Fibroblast of pulmonary artery (primary cell): Measurements from ENCODE around the gene SMG6.
A peak's percentile ranks its signal among the peaks of the same experiment; 100 is the strongest.
"Not testable (repeated sequence)": the region's sequence is repeated elsewhere in the genome, so short reads cannot be mapped to it uniquely, and the experiment has no call there.

ENCODE experiments used
- DNase-seq: peaks from one replicate; pipeline ENCODE4 v3.0.0-alpha.2; 2010; ENCODE audit warnings: low read depth
- H3K4me3 ChIP-seq: replicated peaks from 2 replicates; pipeline ENCODE4 v1.5.1; 2011; ENCODE audit warnings: low read depth, mild to moderate bottlenecking, control low read depth, low read length, moderate library complexity
- CTCF ChIP-seq: IDR thresholded peaks from 2 replicates; pipeline ENCODE4 v1.5.1; 2011; ENCODE audit warnings: mild to moderate bottlenecking, control low read depth, low read length, inconsistent platforms; ENCODE audit errors: missing control alignments

The SMG6 gene

GRCh38 chr17:2202996-2203575, 100.5 kb downstream of the SMG6 start:
- DNase-seq = no peak
- no peak for TF ChIP-seq CTCF
- no peak overlapping the region for H3K4me3 ChIP-seq

GRCh38 chr17:2202302-2202995, 101.1 kb downstream of the SMG6 start:
- DNase-seq = no peak
- no peak for TF ChIP-seq CTCF
- H3K4me3 ChIP-seq = no peak overlapping the region

GRCh38 chr17:2199386-2199785, 104.2 kb downstream of the SMG6 start:
- not testable (repeated sequence) for DNase-seq, H3K4me3 ChIP-seq

GRCh38 chr17:2198927-2199326, 104.7 kb downstream of the SMG6 start:
- H3K4me3 ChIP-seq = no peak overlapping the region
- DNase-seq = peak; percentile 78
- no peak for TF ChIP-seq CTCF

GRCh38 chr17:2197271-2197670, 106.3 kb downstream of the SMG6 start:
- no peak for TF ChIP-seq CTCF
- no peak for DNase-seq
- H3K4me3 ChIP-seq = no peak overlapping the region

GRCh38 chr17:2195729-2196128, 107.9 kb downstream of the SMG6 start:
- TF ChIP-seq CTCF = no peak
- H3K4me3 ChIP-seq = no peak overlapping the region
- no peak for DNase-seq

- DNase-seq = peak; percentile 40
- no peak overlapping the region for H3K4me3 ChIP-seq
- no peak for TF ChIP-seq CTCF
Observed at GRCh38 chr17:2194889-2195335, 108.7 kb downstream of the SMG6 start.
